SK-N-MC (cell line): ENCODE measurements around the gene IRX6.
A peak's percentile ranks its signal among the peaks of the same experiment; 100 is the strongest.

Experiments used
- DNase-seq: peaks from one replicate; pipeline ENCODE4 v3.0.0-alpha.2; 2011; ENCODE audit warnings: low read depth, low spot score
- H3K27ac ChIP-seq: fragments of 200-600 bp; sonication (generic); 2 replicates; pipeline ENCODE4 v1.5.1; 2016; ENCODE audit warnings: mixed run types
- H3K36me3 ChIP-seq: fragments of 200-600 bp; sonication (generic); 2 replicates; pipeline ENCODE4 v1.6.1; 2017; ENCODE audit warnings: antibody characterized with exemption, low read length, mixed read lengths; ENCODE audit not compliant: insufficient read depth
- H3K4me3 ChIP-seq: fragments of 200-600 bp; sonication (generic); 2 replicates; pipeline ENCODE4 v1.5.1; 2016
- H3K9ac ChIP-seq: fragments of 200-600 bp; sonication (generic); 2 replicates; pipeline ENCODE4 v1.8.0; 2017; ENCODE audit warnings: mixed run types, mixed read lengths; ENCODE audit not compliant: insufficient read length
- H3K9me3 ChIP-seq: fragments of 200-600 bp; sonication (generic); 2 replicates; pipeline ENCODE4 v1.6.1; 2017; ENCODE audit warnings: low read depth, mild to moderate bottlenecking, antibody characterized with exemption, low read length, moderate library complexity, mixed read lengths
- EZH2 ChIP-seq: fragments of 200-600 bp; sonication (generic); IDR thresholded peaks from one replicate; pipeline ENCODE4 v1.6.1; 2017; ENCODE audit warnings: antibody characterized with exemption
- FOXP2 ChIP-seq: optimal IDR thresholded peaks from 2 replicates; pipeline ENCODE3; 2011; ENCODE audit warnings: mild to moderate bottlenecking, moderate library complexity; ENCODE audit not compliant: insufficient read depth; ENCODE audit errors: extremely low read length, control extremely low read depth
- POLR2AphosphoS5 ChIP-seq: IDR thresholded peaks from 2 replicates; pipeline ENCODE4 v1.6.1; 2012; ENCODE audit warnings: mild to moderate bottlenecking, low read depth, low read length, borderline replicate concordance

Gene IRX6

GRCh38 chr16:55297910-55298479 is 26.0 kb upstream of the IRX6 start:
- Histone ChIP-seq H3K9me3 (no peaks in the 10 kb centered on the region), H3K27ac (no peak overlapping the region), H3K4me3 (no peak overlapping the region), H3K36me3 (no peaks in the 10 kb centered on the region), H3K9ac (no peak overlapping the region)
- no peak for TF ChIP-seq FOXP2
- TF ChIP-seq POLR2AphosphoS5 = no peak
- no peak for TF ChIP-seq EZH2
- no peak for DNase-seq

- Histone ChIP-seq H3K9me3 (no peaks in the 10 kb centered on the region), H3K9ac (no peak overlapping the region), H3K4me3 (no peak overlapping the region), H3K27ac (no peak overlapping the region), H3K36me3 (no peaks in the 10 kb centered on the region)
- no peak for DNase-seq
- no peak for TF ChIP-seq EZH2
- no peak for TF ChIP-seq POLR2AphosphoS5
- TF ChIP-seq FOXP2 = no peak
These were observed 22.5 kb upstream of the IRX6 start for GRCh38 chr16:55301385-55302008.

GRCh38 chr16:55302635-55303034 is 21.4 kb upstream of the IRX6 start:
- Histone ChIP-seq H3K9ac (no peak overlapping the region), H3K27ac (no peak overlapping the region), H3K9me3 (no peaks in the 10 kb centered on the region), H3K4me3 (no peak overlapping the region), H3K36me3 (no peaks in the 10 kb centered on the region)
- TF ChIP-seq POLR2AphosphoS5 (no peak), EZH2 (no peak), FOXP2 (no peak)
- no peak for DNase-seq

GRCh38 chr16:55308973-55309372 is 15.0 kb upstream of the IRX6 start:
- no peak for TF ChIP-seq EZH2
- no peak for TF ChIP-seq POLR2AphosphoS5
- no peak for TF ChIP-seq FOXP2
- H3K9ac ChIP-seq = no peak overlapping the region
- no peak overlapping the region for H3K27ac ChIP-seq
- no peaks in the 10 kb centered on the region for H3K9me3 ChIP-seq
- no peak overlapping the region for H3K4me3 ChIP-seq
- no peak for DNase-seq
- no peaks in the 10 kb centered on the region for H3K36me3 ChIP-seq

- TF ChIP-seq FOXP2 (no peak), EZH2 (no peak), POLR2AphosphoS5 (no peak)
- Histone ChIP-seq H3K9me3 (no peaks in the 10 kb centered on the region), H3K9ac (no peak overlapping the region), H3K4me3 (no peak overlapping the region), H3K27ac (no peak overlapping the region), H3K36me3 (no peaks in the 10 kb centered on the region)
- no peak for DNase-seq
These were observed 1.7 kb upstream of the IRX6 start for GRCh38 chr16:55322327-55322726.

GRCh38 chr16:55324285-55325079 is 479 bp downstream of the IRX6 start:
- peak overlapping the region; percentile 53; the same call in 1 of the 2 replicates for H3K4me3 ChIP-seq
- no peak overlapping the region for H3K9ac ChIP-seq
- no peak overlapping the region for H3K27ac ChIP-seq
- TF ChIP-seq POLR2AphosphoS5 = no peak
- no peak for TF ChIP-seq EZH2
- no peak for TF ChIP-seq FOXP2
- no peak for DNase-seq
- no peaks in the 10 kb centered on the region for H3K9me3 ChIP-seq
- H3K36me3 ChIP-seq = no peaks in the 10 kb centered on the region

- DNase-seq = no peak
- H3K36me3 ChIP-seq = no peaks in the 10 kb centered on the region
- H3K9ac ChIP-seq = no peak overlapping the region
- H3K27ac ChIP-seq = no peak overlapping the region
- H3K9me3 ChIP-seq = no peaks in the 10 kb centered on the region
- H3K4me3 ChIP-seq = no peak overlapping the region
- TF ChIP-seq EZH2 = no peak
- no peak for TF ChIP-seq FOXP2
- no peak for TF ChIP-seq POLR2AphosphoS5
These were observed 1.1 kb downstream of the IRX6 start for GRCh38 chr16:55325080-55325447.

- TF ChIP-seq EZH2 = no peak
- TF ChIP-seq POLR2AphosphoS5 = no peak
- no peak for TF ChIP-seq FOXP2
- H3K9me3 ChIP-seq = no peaks in the 10 kb centered on the region
- no peak overlapping the region for H3K27ac ChIP-seq
- DNase-seq = no peak
- no peak overlapping the region for H3K9ac ChIP-seq
- no peaks in the 10 kb centered on the region for H3K36me3 ChIP-seq
- H3K4me3 ChIP-seq = no peak overlapping the region
These were observed 1.6 kb downstream of the IRX6 start for GRCh38 chr16:55325458-55326109.
